ENCODE results near the gene HVCN1.

The HVCN1 gene

GRCh38 chr12:110613771-110614684, 74.9 kb downstream of the HVCN1 start, which contains the start of gene TCTN1:
TCTN1 (plus strand) TSS chr12:110614129; CDS start chr12:110614183, 54 bp downstream.
- DNase-seq: peak; percentile 97

GRCh38 chr12:110613071-110613770, 75.7 kb downstream of the HVCN1 start:
- DNase-seq: no peak

DNA sequence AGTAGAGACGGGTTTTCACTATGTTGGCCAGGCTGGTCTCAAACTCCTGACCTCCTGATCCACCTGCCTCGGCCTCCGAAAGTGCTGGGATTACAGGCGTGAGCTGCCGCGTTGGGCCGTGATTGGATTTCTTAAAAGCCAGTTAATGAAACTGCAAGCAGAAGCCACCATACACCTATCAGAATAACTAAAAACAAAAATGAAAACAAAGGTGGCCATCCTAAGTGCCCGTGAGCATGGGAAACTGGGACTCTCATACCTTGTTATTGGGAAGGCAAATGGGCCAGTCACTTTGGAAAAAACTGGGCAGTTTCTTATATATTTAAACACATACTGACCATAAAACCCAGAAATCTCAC, 82.7 kb downstream of the HVCN1 start:
- DNase-seq: no peak

GRCh38 chr12:110602085-110602814, 86.7 kb downstream of the HVCN1 start:
- peak; percentile 83 for DNase-seq

- peak; percentile 87 for DNase-seq
Observed at GRCh38 chr12:110600254-110600653, 88.7 kb downstream of the HVCN1 start.

DNA sequence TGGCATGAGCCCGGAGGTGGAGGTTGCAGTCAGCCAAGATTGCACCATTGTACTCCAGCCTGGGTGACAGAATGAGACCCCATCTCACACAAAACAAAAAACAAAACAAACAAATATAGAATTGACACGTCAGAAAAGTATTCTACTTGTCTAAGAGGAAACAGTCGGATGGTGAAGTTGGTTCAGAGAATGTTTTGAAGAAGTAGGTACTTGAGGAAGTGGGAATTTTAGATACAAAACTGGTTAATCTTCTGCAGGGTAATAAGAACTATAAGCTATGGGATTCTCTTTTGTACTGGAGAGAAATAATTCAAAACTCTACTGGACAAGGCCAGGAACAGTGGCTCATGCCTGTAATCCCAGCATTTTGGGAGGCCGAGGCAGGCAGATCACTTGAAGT, 89.6 kb downstream of the HVCN1 start:
- DNase-seq: no peak

Measured in OCI-M1 (cell line).